ENCODE results near the gene TARP.
"Not testable (repeated sequence)": the region's sequence is repeated elsewhere in the genome, so short reads cannot be mapped to it uniquely, and the experiment has no call there.

Gene TARP

GRCh38 chr7:38269704-38270346, 3.6 kb downstream of the TARP start:
- ATAC-seq; intact Hi-C loops (cut with DNase I, micrococcal nuclease): not testable (repeated sequence)

GRCh38 chr7:38265958-38266357, 7.5 kb downstream of the TARP start:
- DNase-seq; ATAC-seq; intact Hi-C loops (cut with DNase I, micrococcal nuclease): not testable (repeated sequence)

More at GRCh38 chr7:38269704-38270346, 3.6 kb downstream of the TARP start:
- DNase-seq, result not testable (repeated sequence)

GRCh38 chr7:38264602-38265001, 8.8 kb downstream of the TARP start:
- DNase-seq; ATAC-seq; intact Hi-C loops (cut with DNase I, micrococcal nuclease): not testable (repeated sequence)

- DNase-seq; intact Hi-C loops (cut with DNase I, micrococcal nuclease); ATAC-seq: not testable (repeated sequence)
Observed at GRCh38 chr7:38263274-38263673, 10.2 kb downstream of the TARP start.

- intact Hi-C loops (cut with DNase I, micrococcal nuclease), result no loop called here
- ATAC-seq, result no peak
Observed at GRCh38 chr7:38262545-38262944, 10.9 kb downstream of the TARP start.

GRCh38 chr7:38262026-38262425, 11.4 kb downstream of the TARP start:
- ATAC-seq; intact Hi-C loops (cut with DNase I, micrococcal nuclease); DNase-seq: not testable (repeated sequence)

More at GRCh38 chr7:38262545-38262944, 10.9 kb downstream of the TARP start:
- DNase-seq, result no peak

GRCh38 chr7:38261601-38262000, 11.8 kb downstream of the TARP start:
- ATAC-seq; DNase-seq; intact Hi-C loops (cut with DNase I, micrococcal nuclease): not testable (repeated sequence)

GRCh38 chr7:38259157-38259556, 14.3 kb downstream of the TARP start:
- DNase-seq; ATAC-seq; intact Hi-C loops (cut with DNase I, micrococcal nuclease): not testable (repeated sequence)

GRCh38 chr7:38257350-38257677, 16.1 kb downstream of the TARP start:
- intact Hi-C loops (cut with DNase I, micrococcal nuclease), result no loop called here
- ATAC-seq, result no peak

GRCh38 chr7:38249849-38250248, 23.6 kb downstream of the TARP start:
- ATAC-seq; intact Hi-C loops (cut with DNase I, micrococcal nuclease); DNase-seq: not testable (repeated sequence)

More at GRCh38 chr7:38257350-38257677, 16.1 kb downstream of the TARP start:
- no peak for DNase-seq

GRCh38 chr7:38248069-38248567, 25.3 kb downstream of the TARP start:
- no peak for DNase-seq
- intact Hi-C loops (cut with DNase I, micrococcal nuclease), result no loop called here
- ATAC-seq, result no peak

GRCh38 chr7:38245409-38245977, 27.9 kb downstream of the TARP start:
- DNase-seq (no peak), ATAC-seq (no peak)
- intact Hi-C loops (cut with DNase I, micrococcal nuclease), result no loop called here

- intact Hi-C loops (cut with DNase I, micrococcal nuclease), result no loop called here
- DNase-seq, result no peak
- no peak for ATAC-seq
Observed at GRCh38 chr7:38244516-38244915, 28.9 kb downstream of the TARP start.

- DNase-seq; ATAC-seq; intact Hi-C loops (cut with DNase I, micrococcal nuclease): not testable (repeated sequence)
Observed at GRCh38 chr7:38243345-38243744, 30.1 kb downstream of the TARP start.

GRCh38 chr7:38242814-38243213, 30.6 kb downstream of the TARP start:
- intact Hi-C loops (cut with DNase I, micrococcal nuclease), result no loop called here
- DNase-seq, result no peak
- no peak for ATAC-seq

- ATAC-seq, result no peak
- no peak for DNase-seq
- intact Hi-C loops (cut with DNase I, micrococcal nuclease), result no loop called here
Observed at GRCh38 chr7:38241071-38241470, 32.4 kb downstream of the TARP start.

- ATAC-seq; DNase-seq; intact Hi-C loops (cut with DNase I, micrococcal nuclease): not testable (repeated sequence)
Observed at GRCh38 chr7:38239129-38239528, 34.3 kb downstream of the TARP start.

- intact Hi-C loops (cut with DNase I, micrococcal nuclease), result no loop called here
- ATAC-seq, result no peak
Observed at GRCh38 chr7:38235606-38236005, 37.8 kb downstream of the TARP start.

GRCh38 chr7:38234759-38235158, 38.7 kb downstream of the TARP start:
- intact Hi-C loops (cut with DNase I, micrococcal nuclease); ATAC-seq; DNase-seq: not testable (repeated sequence)

More at GRCh38 chr7:38235606-38236005, 37.8 kb downstream of the TARP start:
- no peak for DNase-seq
